Calu3 (cell line): Measurements from ENCODE around the gene DLEC1. TPM values are rescaled to one million over a fixed set of nuclear protein-coding genes. Genes with fewer than 3 reads are reported as not detected.

Source experiments
- BruUV-seq: library from RNA; stranded (reverse); fragments of 400-500 nt; replicated peaks from 2 replicates; lab custom pipeline; 2021; lab: Mats Ljungman, UMichigan
- CTCF ChIA-PET: fragments of 300-600 bp; sonication (Branson Sonifier 250); formaldehyde crosslinking; loops from one replicate; lab custom pipeline; 2022; ENCODE audit warnings: antibody characterized with exemption; lab: Charles Lee
- DNase-seq: peaks from one replicate; pipeline ENCODE4 v3.0.0; 2022
- H3K27ac Mint-ChIP-seq: one replicate; pipeline ENCODE4 v1.8.0; 2022; ENCODE audit warnings: mixed read lengths; ENCODE audit not compliant: unreplicated experiment
- H3K27me3 Mint-ChIP-seq: one replicate; pipeline ENCODE4 v1.8.0; 2022; ENCODE audit warnings: mixed read lengths; ENCODE audit not compliant: unreplicated experiment
- H3K36me3 Mint-ChIP-seq: one replicate; pipeline ENCODE4 v1.8.0; 2022; ENCODE audit warnings: mild to moderate bottlenecking, moderate library complexity, mixed read lengths; ENCODE audit not compliant: insufficient read depth, unreplicated experiment
- H3K4me1 Mint-ChIP-seq: one replicate; pipeline ENCODE4 v1.8.0; 2022; ENCODE audit warnings: mild to moderate bottlenecking, low read depth, mixed read lengths; ENCODE audit not compliant: unreplicated experiment
- H3K4me3 Mint-ChIP-seq: one replicate; pipeline ENCODE4 v1.8.0; 2022; ENCODE audit warnings: mild to moderate bottlenecking, low read depth, moderate library complexity, mixed read lengths; ENCODE audit not compliant: unreplicated experiment
- H3K9me3 Mint-ChIP-seq: one replicate; pipeline ENCODE4 v1.8.0; 2022; ENCODE audit warnings: low read depth, mixed read lengths; ENCODE audit not compliant: unreplicated experiment
- intact Hi-C: fragments of 100-400 bp; cut with micrococcal nuclease; formaldehyde crosslinking; loops from one replicate; pipeline ENCODE4 v1.10.0; 2022; ENCODE audit not compliant: unreplicated experiment
- total RNA-seq: library from RNA; stranded (reverse); gene quantifications from 2 replicates; pipeline ENCODE4 v1.2.3, GENCODE V29; 2022
- TF ChIP-seq, protein P1 (sequence below): fragments of 200-600 bp; IDR thresholded peaks from one replicate; pipeline ENCODE4 v1.8.0; 2022; ENCODE audit warnings: antibody characterized with exemption; ENCODE audit not compliant: unreplicated experiment

DLEC1 gene
- total RNA-seq, 1 experiment from 2014 or later = 0.28 TPM

DNA sequence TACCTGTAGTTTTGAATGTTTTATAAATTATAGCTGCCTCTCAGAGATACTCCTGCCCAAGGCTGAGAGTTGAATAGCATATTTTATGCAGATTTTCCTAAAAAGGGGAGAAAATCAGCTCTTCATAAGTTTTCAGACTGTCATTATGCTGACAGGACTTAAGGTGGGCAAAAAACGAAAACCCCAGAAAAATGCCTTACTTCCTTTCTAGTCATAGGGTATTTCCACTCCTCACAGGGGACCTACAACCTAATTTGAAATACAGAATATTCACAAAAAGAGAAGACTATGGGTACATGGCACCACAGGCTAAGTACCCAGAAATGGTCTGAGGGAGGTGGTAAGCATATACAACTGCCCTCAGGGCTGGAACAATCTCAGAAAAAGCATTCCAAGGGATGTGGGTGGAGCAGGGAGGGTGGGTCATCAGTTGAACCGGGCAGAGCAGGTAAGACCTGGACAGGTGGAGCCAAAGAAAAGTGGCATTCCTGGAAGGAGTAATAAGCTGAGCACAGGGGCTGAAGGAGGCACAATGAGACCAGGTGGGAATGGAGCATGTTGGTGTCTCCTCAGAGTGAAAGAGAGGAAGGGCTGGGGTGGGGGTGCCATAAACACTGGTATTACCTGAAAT, 115.7 kb downstream of the DLEC1 start:
- no TSS peak for BruUV-seq
- TF ChIP-seq, protein P1, sequence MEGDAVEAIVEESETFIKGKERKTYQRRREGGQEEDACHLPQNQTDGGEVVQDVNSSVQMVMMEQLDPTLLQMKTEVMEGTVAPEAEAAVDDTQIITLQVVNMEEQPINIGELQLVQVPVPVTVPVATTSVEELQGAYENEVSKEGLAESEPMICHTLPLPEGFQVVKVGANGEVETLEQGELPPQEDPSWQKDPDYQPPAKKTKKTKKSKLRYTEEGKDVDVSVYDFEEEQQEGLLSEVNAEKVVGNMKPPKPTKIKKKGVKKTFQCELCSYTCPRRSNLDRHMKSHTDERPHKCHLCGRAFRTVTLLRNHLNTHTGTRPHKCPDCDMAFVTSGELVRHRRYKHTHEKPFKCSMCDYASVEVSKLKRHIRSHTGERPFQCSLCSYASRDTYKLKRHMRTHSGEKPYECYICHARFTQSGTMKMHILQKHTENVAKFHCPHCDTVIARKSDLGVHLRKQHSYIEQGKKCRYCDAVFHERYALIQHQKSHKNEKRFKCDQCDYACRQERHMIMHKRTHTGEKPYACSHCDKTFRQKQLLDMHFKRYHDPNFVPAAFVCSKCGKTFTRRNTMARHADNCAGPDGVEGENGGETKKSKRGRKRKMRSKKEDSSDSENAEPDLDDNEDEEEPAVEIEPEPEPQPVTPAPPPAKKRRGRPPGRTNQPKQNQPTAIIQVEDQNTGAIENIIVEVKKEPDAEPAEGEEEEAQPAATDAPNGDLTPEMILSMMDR = no peak
- Mint-ChIP-seq H3K27me3 (no peaks in the 10 kb centered on the region), H3K4me1 (peaks cover 30% of the 10 kb centered on the region), H3K27ac (peak overlapping the region; percentile 83), H3K9me3 (no peaks in the 10 kb centered on the region), H3K4me3 (no peak overlapping the region), H3K36me3 (peaks cover 11% of the 10 kb centered on the region)
- CTCF ChIA-PET = interaction anchor here (2.4 kb wide), 1 partner anchor 10 kb away, joined by 10 read pairs; the partner anchor contains the start of gene OXSR1
- DNase-seq = peak; percentile 57
- intact Hi-C loops = no loop called here

DNA sequence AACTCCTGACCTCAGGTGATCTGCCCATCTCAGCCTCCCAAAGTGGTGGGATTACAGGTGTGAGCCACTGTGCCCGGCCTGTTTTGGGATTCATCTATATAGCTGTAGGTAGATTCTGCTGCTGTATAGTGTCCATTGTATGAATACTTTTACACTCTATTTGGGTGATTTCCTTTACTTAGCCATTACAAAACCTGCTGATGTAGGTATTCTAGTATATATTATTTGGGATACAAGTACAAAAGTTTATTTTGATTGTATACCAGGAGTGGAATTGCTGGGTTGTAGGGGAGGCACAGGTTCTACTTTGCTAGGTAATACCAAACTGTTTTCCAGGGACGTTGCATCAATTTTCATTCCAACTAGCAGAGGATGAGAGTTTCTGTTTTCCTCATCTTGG, 116.8 kb downstream of the DLEC1 start:
- Mint-ChIP-seq H3K27me3 (no peaks in the 10 kb centered on the region), H3K4me3 (no peak overlapping the region), H3K4me1 (peaks cover 30% of the 10 kb centered on the region), H3K36me3 (peaks cover 11% of the 10 kb centered on the region), H3K27ac (no peak overlapping the region), H3K9me3 (no peaks in the 10 kb centered on the region)
- DNase-seq = no peak
- CTCF ChIA-PET = interaction anchor here (2.4 kb wide), 1 partner anchor 9 kb away, joined by 10 read pairs; the partner anchor contains the start of gene OXSR1
- no TSS peak for BruUV-seq
- intact Hi-C loops = no loop called here
- TF ChIP-seq, protein P1 = no peak

DNA sequence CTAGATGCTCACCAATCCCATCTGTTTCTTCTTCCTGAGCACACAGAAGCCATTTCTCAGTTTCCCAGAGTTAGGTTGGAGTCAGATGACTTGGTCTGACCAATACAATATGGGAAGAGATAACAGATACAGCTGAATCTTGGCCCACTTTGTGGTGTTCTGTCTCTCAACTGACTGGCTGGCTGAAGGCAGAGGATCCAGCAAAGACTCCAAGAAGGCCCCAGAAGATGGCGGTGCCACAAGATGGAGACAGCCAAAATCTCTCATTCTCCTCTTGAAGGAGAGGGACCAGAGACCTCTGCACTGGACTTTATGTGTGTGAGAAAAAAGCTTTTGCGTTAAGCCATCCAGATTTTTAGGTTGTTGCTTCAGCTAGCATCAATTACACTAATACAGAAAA, 118.1 kb downstream of the DLEC1 start:
- DNase-seq = no peak
- intact Hi-C loops = no loop called here
- TF ChIP-seq, protein P1 = no peak
- peaks cover 5% of the 10 kb centered on the region for H3K36me3 Mint-ChIP-seq
- no peaks in the 10 kb centered on the region for H3K9me3 Mint-ChIP-seq
- CTCF ChIA-PET = interaction anchor here (1.6 kb wide), 1 partner anchor 20 kb away, joined by 4 read pairs; the partner anchor contains the start of gene ACAA1
- no TSS peak for BruUV-seq
- H3K27ac Mint-ChIP-seq = no peak overlapping the region
- peaks cover 18% of the 10 kb centered on the region for H3K4me1 Mint-ChIP-seq
- no peaks in the 10 kb centered on the region for H3K27me3 Mint-ChIP-seq
- H3K4me3 Mint-ChIP-seq = no peak overlapping the region

DNA sequence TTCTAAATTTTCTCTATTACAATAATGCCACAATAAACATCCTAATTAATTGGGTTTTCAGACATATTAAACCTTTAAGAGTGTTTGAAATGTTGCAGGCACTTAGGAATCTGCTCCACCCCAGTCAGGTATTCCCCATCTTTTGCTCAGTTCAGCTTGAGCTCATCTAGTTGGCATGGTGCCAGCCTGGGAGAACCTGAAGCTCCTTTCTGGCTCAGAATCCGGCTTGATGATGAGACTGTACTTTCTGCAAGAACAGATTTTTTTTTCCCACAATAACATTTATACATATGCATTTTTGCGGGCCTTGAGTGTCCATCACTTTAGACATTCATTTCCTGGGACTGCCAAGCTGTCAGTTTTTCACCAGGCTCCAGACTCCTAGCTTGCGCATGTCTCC, 118.6 kb downstream of the DLEC1 start:
- TF ChIP-seq, protein P1 = no peak
- no peaks in the 10 kb centered on the region for H3K9me3 Mint-ChIP-seq
- intact Hi-C loops = no loop called here
- CTCF ChIA-PET = interaction anchor here (1.6 kb wide), 1 partner anchor 21 kb away, joined by 4 read pairs; the partner anchor contains the start of gene ACAA1
- H3K27me3 Mint-ChIP-seq = no peaks in the 10 kb centered on the region
- H3K4me1 Mint-ChIP-seq = peaks cover 15% of the 10 kb centered on the region
- peaks cover 5% of the 10 kb centered on the region for H3K36me3 Mint-ChIP-seq
- DNase-seq = peak; percentile 46
- no TSS peak for BruUV-seq
- no peak overlapping the region for H3K4me3 Mint-ChIP-seq
- H3K27ac Mint-ChIP-seq = no peak overlapping the region
